Left lung (tissue), 10 donors: ENCODE results near the gene AKAP8L. TPM values are rescaled to one million over a fixed set of nuclear protein-coding genes. Genes with fewer than 3 reads are reported as not detected.

ENCODE experiments used
- ATAC-seq: fragments of 200-7000 bp; cut with Tn5 transposase; one replicate; pipeline ENCODE4 v1.9.1; 2020; ENCODE audit warnings: moderate library complexity
- DNase-seq, 4 donors: peaks; one replicate each; pipeline ENCODE4 v3.0.0-alpha.2; 2013 to 2020
- H3K27ac ChIP-seq, 2 donors: fragments of 200-600 bp; sonication (generic) in 1 of 2; one replicate each; pipeline versions ENCODE4 v1.5.0 to v1.8.0; 2020 to 2021
- H3K27me3 ChIP-seq, 2 donors: fragments of 200-600 bp; sonication (generic) in 1 of 2; one replicate each; pipeline versions ENCODE4 v1.5.0 to v1.8.0; 2020 to 2021
- H3K36me3 ChIP-seq, 2 donors: fragments of 200-600 bp; sonication (generic) in 1 of 2; one replicate each; pipeline versions ENCODE4 v1.5.0 to v1.8.0; 2020 to 2021
- H3K4me1 ChIP-seq, 2 donors: fragments of 200-600 bp; one replicate each; pipeline ENCODE4 v1.8.0; 2021
- H3K4me3 ChIP-seq, 2 donors: fragments of 200-600 bp; sonication (generic) in 1 of 2; one replicate each; pipeline versions ENCODE4 v1.5.0 to v1.8.0; 2020 to 2021; ENCODE audit warnings: mild to moderate bottlenecking in 1 of 2
- H3K9me3 ChIP-seq, 2 donors: fragments of 200-600 bp; sonication (generic) in 1 of 2; one replicate each; pipeline versions ENCODE4 v1.5.0 to v1.8.0; 2020 to 2021
- intact Hi-C, 2 donors: fragments of 100-400 bp; cut with DNase I; formaldehyde crosslinking; loops; one replicate each; pipeline versions ENCODE4 v1.11.2 to v1.14.2; 2022
- polyA plus RNA-seq, 6 donors: library from polyadenylated mRNA; unstranded; fragments of 120-200 nt; gene quantifications; one replicate each; pipeline ENCODE4 v1.2.1, GENCODE V29; 2013; ENCODE audit not compliant: insufficient read length in 6 of 6
- total RNA-seq, 2 donors: library from RNA; stranded (reverse); fragmentation: NEBNext Ultra II Directional; extraction: Animal tissue kit (Norgen Biotek cat#: 25700); gene quantifications; one replicate each; pipeline ENCODE4 v1.2.1, GENCODE V29; 2021
- TF ChIP-seq, protein P1 (sequence below), 2 donors: fragments of 200-600 bp; sonication (generic) in 1 of 2; IDR thresholded peaks; one replicate each; pipeline versions ENCODE4 v1.5.0 to v1.8.0; 2021; ENCODE audit warnings: antibody characterized with exemption in 2 of 2
- donor health status: DM: no; HTN: yes; CAD: no.
- donor health status: DM: no; HTN: no; CAD: no.

Gene AKAP8L
- total and polyA plus RNA-seq, 8 donors, result 76.4 to 129 (median 107) TPM

DNA sequence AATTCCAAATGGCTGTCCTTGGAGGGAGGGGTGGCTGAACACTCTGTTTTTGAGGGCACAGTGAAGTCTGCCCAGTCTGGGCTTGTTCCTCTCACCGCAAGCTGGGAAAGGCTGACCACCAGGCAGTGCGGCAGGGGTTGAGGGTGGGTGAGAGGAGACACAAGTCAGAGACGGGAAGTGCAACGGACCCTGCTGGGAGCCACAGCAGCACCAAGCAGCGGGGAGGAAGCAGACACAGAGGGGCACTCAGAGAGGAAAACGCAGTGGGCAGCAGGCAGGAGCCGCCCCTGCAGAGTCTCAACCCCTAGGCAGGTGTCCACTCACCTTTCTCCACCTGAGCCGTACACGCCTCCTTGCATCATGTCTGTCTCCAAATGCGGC is 15.6 kb downstream of the AKAP8L start:
- intact Hi-C loops, result no loop called here
- no peaks in the 10 kb centered on the region for H3K9me3 ChIP-seq
- no peak overlapping the region for H3K27ac ChIP-seq
- peaks cover 0 to 66% of the 10 kb centered on the region in 2 donors for H3K36me3 ChIP-seq
- TF ChIP-seq, protein P1, sequence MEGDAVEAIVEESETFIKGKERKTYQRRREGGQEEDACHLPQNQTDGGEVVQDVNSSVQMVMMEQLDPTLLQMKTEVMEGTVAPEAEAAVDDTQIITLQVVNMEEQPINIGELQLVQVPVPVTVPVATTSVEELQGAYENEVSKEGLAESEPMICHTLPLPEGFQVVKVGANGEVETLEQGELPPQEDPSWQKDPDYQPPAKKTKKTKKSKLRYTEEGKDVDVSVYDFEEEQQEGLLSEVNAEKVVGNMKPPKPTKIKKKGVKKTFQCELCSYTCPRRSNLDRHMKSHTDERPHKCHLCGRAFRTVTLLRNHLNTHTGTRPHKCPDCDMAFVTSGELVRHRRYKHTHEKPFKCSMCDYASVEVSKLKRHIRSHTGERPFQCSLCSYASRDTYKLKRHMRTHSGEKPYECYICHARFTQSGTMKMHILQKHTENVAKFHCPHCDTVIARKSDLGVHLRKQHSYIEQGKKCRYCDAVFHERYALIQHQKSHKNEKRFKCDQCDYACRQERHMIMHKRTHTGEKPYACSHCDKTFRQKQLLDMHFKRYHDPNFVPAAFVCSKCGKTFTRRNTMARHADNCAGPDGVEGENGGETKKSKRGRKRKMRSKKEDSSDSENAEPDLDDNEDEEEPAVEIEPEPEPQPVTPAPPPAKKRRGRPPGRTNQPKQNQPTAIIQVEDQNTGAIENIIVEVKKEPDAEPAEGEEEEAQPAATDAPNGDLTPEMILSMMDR (IDR thresholded peaks at IDR 0.05), result no peak
- H3K4me1 ChIP-seq, result peaks cover 0 to 26% of the 10 kb centered on the region in 2 donors
- no peak for DNase-seq
- H3K4me3 ChIP-seq, result no peak overlapping the region
- H3K27me3 ChIP-seq, result no peaks in the 10 kb centered on the region
- no peak for ATAC-seq

DNA sequence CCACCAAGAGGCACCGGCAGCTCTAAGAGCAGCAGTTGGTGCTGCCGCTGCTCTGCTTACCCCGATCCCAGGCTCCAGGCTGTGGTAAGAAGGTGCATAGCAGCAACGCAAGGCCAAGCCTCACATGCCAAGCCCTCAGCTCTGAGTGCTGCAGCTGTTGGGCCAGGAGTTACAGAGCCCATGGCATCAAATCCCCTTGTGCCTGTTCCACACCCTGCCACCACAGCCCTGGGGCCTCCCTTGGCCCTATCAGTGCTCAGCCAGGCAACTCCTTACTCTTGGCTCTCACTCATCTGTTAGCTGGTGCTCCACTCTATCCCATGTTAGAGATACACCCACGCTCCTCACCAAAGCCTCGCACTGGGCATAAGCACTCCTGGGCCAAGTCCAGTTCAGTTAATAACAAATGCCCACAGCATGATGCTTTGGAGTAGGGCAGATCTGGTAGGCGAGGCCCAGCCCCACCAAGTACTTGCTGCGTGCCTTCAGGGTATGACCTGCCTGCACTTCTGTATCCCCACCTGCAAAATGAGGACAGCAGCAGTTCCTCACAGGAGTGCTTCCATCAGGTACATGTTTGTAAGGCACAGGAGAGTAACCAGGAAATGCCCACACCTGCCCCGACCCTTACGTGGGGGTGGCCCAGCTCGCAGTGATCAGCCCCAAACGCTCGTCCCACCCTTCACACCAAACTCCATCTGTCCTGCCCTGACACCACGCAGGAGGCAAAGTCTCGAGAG is 16.2 kb downstream of the AKAP8L start:
- TF ChIP-seq, protein P1 (IDR thresholded peaks at IDR 0.05), result no peak
- intact Hi-C loops, result no loop called here
- H3K36me3 ChIP-seq, result peaks cover 0 to 69% of the 10 kb centered on the region in 2 donors
- no peaks in the 10 kb centered on the region for H3K27me3 ChIP-seq
- DNase-seq (no peak), ATAC-seq (no peak)
- H3K4me3 ChIP-seq, result no peak overlapping the region
- no peaks in the 10 kb centered on the region for H3K9me3 ChIP-seq
- no peak overlapping the region for H3K27ac ChIP-seq
- peaks cover 0 to 25% of the 10 kb centered on the region in 2 donors for H3K4me1 ChIP-seq

DNA sequence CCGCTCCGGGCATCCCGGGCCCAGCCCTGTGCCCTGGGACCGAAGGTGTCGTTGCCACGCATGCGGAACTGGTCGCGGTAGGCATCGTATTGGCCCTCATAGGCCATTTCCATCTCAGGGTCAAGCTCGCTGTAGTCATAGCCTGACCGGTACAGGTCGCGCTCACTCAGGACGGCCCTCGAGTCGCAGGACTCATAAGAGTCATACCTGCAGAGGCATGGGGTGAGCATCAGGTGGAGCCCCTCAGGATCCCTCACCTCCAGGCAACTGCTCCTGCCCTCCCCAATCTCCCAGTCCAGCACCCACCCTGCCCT is 17.4 kb downstream of the AKAP8L start:
- Histone ChIP-seq H3K27me3 (no peaks in the 10 kb centered on the region), H3K4me3 (no peak overlapping the region), H3K36me3 (peaks cover 0 to 81% of the 10 kb centered on the region in 2 donors), H3K9me3 (no peaks in the 10 kb centered on the region), H3K27ac (no peak overlapping the region), H3K4me1 (peaks cover 0 to 16% of the 10 kb centered on the region in 2 donors)
- TF ChIP-seq, protein P1 (IDR thresholded peaks at IDR 0.05), result no peak
- intact Hi-C loops, result no loop called here
- DNase-seq (no peak), ATAC-seq (no peak)

DNA sequence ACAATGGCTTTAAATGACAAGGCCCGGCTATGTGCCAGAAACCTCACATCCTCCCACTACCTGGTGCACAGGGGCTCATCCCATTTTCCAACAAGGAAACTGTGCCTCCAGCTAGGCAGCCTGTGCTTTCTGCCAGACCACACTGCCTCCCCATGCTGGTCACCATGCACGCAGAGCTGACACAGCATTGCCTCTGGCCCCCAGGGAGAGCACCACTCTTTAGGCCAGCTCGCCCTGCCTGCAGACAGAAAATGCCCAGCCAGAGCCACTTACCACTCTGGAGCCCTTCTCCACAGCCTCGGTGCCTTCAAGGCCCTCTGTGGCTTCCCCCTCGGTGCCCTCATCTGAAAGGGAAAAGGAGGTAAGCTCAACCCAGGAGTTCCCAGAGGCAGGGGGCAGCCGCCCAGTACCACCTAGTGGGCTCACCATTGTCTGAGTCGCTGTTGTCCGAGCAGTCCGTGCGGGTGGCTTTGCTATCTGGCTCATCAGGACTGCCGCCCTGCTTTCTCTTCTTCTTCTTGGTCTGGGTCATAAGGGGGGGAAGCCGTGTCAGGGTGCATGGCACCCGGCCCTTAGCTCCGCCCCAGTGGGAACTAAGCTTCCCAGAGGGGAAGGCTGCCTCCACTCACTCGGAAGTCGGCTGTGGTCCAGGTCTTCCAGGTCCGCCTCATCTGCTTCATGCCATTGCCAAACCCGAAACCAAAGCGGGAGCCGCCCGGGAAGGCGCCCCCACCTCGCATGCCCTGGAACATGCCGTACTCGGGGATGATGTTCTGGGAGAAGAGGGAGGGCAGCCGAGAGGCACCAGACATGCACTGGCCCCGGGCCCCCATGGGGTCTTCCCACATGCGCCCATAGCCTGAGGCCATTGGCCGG is 18.0 kb downstream of the AKAP8L start:
- no peak overlapping the region for H3K4me3 ChIP-seq
- TF ChIP-seq, protein P1 (IDR thresholded peaks at IDR 0.05), result no peak
- H3K4me1 ChIP-seq, result peaks cover 0 to 16% of the 10 kb centered on the region in 2 donors
- intact Hi-C loops, result no loop called here
- no peak for ATAC-seq
- DNase-seq, result no peak
- H3K27me3 ChIP-seq, result no peaks in the 10 kb centered on the region
- H3K36me3 ChIP-seq, result peaks cover 0 to 85% of the 10 kb centered on the region in 2 donors
- H3K27ac ChIP-seq, result no peak overlapping the region
- H3K9me3 ChIP-seq, result no peaks in the 10 kb centered on the region

DNA sequence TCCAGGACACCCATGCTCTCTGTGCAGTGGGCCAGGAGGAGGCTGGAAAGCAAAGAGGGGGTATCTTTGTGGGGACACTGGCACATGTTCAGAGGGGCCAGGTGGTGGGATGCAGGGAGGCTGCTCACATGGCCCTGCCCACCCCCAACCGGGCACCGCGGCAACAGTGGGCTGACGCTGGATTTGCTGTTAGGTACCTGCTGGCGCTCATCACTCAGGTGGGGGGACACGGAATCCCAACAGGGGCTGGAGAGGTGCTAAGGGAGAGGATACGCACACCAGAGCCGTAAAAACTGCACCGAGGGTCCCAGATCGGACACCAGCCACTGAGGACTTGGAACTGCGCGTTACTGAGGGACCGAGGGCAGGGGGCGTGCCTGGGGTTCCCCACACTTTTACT is 19.2 kb downstream of the AKAP8L start:
- intact Hi-C loops, result no loop called here
- no peak for DNase-seq

More for the DNA sequence above, 19.2 kb downstream of the AKAP8L start:
- ATAC-seq, result no peak
- H3K4me1 ChIP-seq, result peaks cover 0 to 8% of the 10 kb centered on the region in 2 donors
- H3K36me3 ChIP-seq, result peaks cover 0 to 88% of the 10 kb centered on the region in 2 donors
- H3K4me3 ChIP-seq, result no peak overlapping the region
- no peaks in the 10 kb centered on the region for H3K9me3 ChIP-seq
- no peak overlapping the region for H3K27ac ChIP-seq
- H3K27me3 ChIP-seq, result no peaks in the 10 kb centered on the region
- TF ChIP-seq, protein P1 (IDR thresholded peaks at IDR 0.05), result no peak
